ENCODE data around the gene SF1. TPM values are rescaled to one million over a fixed set of nuclear protein-coding genes. Genes with fewer than 3 reads are reported as not detected.
A peak's percentile ranks its signal among the peaks of the same experiment; 100 is the strongest.

The SF1 gene
- total and polyA plus RNA-seq, 5 experiments from 2014 or later = 87.0 to 1,057 (median 138) TPM

GRCh38 chr11:64790205-64791095 lies 12.1 kb upstream of the SF1 start:
- DNase-seq (peak in 1 of 10 donors; percentile 38), ATAC-seq (no peak)
- no peaks in the 10 kb centered on the region for H3K9me3 Mint-ChIP-seq
- no peak overlapping the region for H3K4me3 Mint-ChIP-seq
- H3K27me3 Mint-ChIP-seq = no peaks in the 10 kb centered on the region
- POLR2A ChIA-PET = interaction anchor here (2.1 to 39.5 kb wide), 4 partner anchors 11 to 39 kb away, joined by 10 to 2320 read pairs (median 48); partner anchors contain the start of genes MAP4K2, PYGM, RASGRP2 and SF1
- peak overlapping the region in 5 of 10 donors; percentile 17 to 52 (median 22) for H3K27ac Mint-ChIP-seq
- peaks cover 17 to 35% (median 29%) of the 10 kb centered on the region in 4 donors for H3K4me1 Mint-ChIP-seq
- H3K36me3 Mint-ChIP-seq = peaks cover 0 to 26% (median 1%) of the 10 kb centered on the region in 3 donors

- Mint-ChIP-seq H3K27ac (no peak overlapping the region), H3K36me3 (peaks cover 0 to 21% (median 1%) of the 10 kb centered on the region in 3 donors), H3K9me3 (no peaks in the 10 kb centered on the region), H3K4me1 (peaks cover 13 to 28% (median 25%) of the 10 kb centered on the region in 4 donors), H3K27me3 (no peaks in the 10 kb centered on the region), H3K4me3 (no peak overlapping the region)
- DNase-seq = peak in 1 of 10 donors; percentile 36
- POLR2A ChIA-PET = interaction anchor here (0.8 to 39.5 kb wide), 4 partner anchors 11 to 59 kb away, joined by 3 to 2320 read pairs (median 48); partner anchors contain the start of genes MAP4K2, PYGM, RASGRP2 and SF1
- no peak for ATAC-seq
Measured at GRCh38 chr11:64789331-64790204, 11.2 kb upstream of the SF1 start.

- peaks cover 0 to 21% (median 1%) of the 10 kb centered on the region in 3 donors for H3K36me3 Mint-ChIP-seq
- no peak overlapping the region for H3K4me3 Mint-ChIP-seq
- ATAC-seq (no peak), DNase-seq (peak in 1 of 10 donors; percentile 50)
- peak overlapping the region in 1 of 10 donors; percentile 38 for H3K27ac Mint-ChIP-seq
- H3K9me3 Mint-ChIP-seq = no peaks in the 10 kb centered on the region
- H3K4me1 Mint-ChIP-seq = peaks cover 4 to 18% (median 15%) of the 10 kb centered on the region in 4 donors
- POLR2A ChIA-PET = interaction anchor here (0.8 to 39.5 kb wide), 4 partner anchors 10 to 60 kb away, joined by 3 to 2320 read pairs (median 48); partner anchors contain the start of genes MAP4K2, PYGM, RASGRP2 and SF1
- H3K27me3 Mint-ChIP-seq = no peaks in the 10 kb centered on the region
Measured at GRCh38 chr11:64788321-64789215, 10.2 kb upstream of the SF1 start.

GRCh38 chr11:64787526-64788320 lies 9.4 kb upstream of the SF1 start:
- Mint-ChIP-seq H3K4me1 (peaks cover 2 to 12% (median 9%) of the 10 kb centered on the region in 4 donors), H3K9me3 (no peaks in the 10 kb centered on the region), H3K27me3 (no peaks in the 10 kb centered on the region), H3K27ac (peak overlapping the region in 8 of 10 donors; percentile 22 to 89 (median 81)), H3K4me3 (no peak overlapping the region), H3K36me3 (peaks cover 0 to 21% (median 1%) of the 10 kb centered on the region in 3 donors)
- DNase-seq (peak in 9 of 10 donors; percentile 41 to 81 (median 54)), ATAC-seq (peak; percentile 88 to 92)
- POLR2A ChIA-PET = interaction anchor here (3.1 to 39.5 kb wide), 3 partner anchors 9 to 37 kb away, joined by 24 to 2320 read pairs (median 73); partner anchors contain the start of genes MAP4K2, PYGM, RASGRP2 and SF1

GRCh38 chr11:64786308-64786707 lies 8.0 kb upstream of the SF1 start:
- peaks cover 2 to 19% (median 7%) of the 10 kb centered on the region in 4 donors for H3K4me1 Mint-ChIP-seq
- POLR2A ChIA-PET = interaction anchor here (0.8 to 39.5 kb wide), 6 partner anchors 7 to 89 kb away, joined by 3 to 2320 read pairs (median 6); partner anchors contain the start of genes MAP4K2, PYGM and RASGRP2
- no peaks in the 10 kb centered on the region for H3K27me3 Mint-ChIP-seq
- ATAC-seq (no peak), DNase-seq (peak in 1 of 10 donors; percentile 45)
- no peak overlapping the region for H3K4me3 Mint-ChIP-seq
- peaks cover 0 to 16% (median 1%) of the 10 kb centered on the region in 3 donors for H3K36me3 Mint-ChIP-seq
- H3K27ac Mint-ChIP-seq = peak overlapping the region in 5 of 10 donors; percentile 2 to 76 (median 37)
- no peaks in the 10 kb centered on the region for H3K9me3 Mint-ChIP-seq

DNA sequence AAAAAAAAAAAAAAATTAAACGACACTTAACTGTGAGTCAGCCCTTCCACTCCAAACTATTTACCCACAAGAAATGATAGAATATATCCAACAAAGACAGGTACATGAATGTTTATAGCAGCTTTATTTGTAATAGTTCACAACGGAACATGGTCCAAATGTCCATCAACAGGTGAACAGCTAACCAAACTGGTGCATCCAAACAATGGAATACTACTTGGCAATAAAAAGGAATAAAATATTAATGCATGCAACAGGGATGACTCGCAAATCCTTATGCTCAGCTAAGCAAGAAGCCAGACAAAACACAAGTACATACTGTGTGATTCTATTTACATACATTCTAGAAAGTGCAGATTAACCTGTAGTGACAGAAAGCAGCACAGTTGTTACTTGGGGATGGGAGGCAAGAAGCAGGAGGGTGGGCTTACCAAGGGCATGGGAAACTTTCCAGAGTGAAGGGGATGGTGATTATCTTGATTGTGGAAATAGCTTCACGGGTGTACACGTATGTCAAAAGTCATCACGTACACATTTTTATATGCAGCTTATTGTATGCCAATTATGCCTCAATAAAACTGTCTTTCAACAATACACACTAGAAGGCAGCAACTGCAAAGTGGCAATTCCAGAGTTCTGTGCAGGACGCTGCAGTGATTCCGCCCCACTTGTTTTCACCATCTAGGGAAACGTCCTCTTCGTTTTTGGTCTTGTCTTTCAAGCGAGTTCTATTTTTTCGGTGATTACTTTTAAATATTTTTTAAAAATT lies 6.7 kb upstream of the SF1 start:
- peaks cover 0 to 6% (median 1%) of the 10 kb centered on the region in 3 donors for H3K36me3 Mint-ChIP-seq
- peak overlapping the region in 6 of 10 donors; percentile 20 to 62 (median 43) for H3K27ac Mint-ChIP-seq
- H3K9me3 Mint-ChIP-seq = no peaks in the 10 kb centered on the region
- no peak overlapping the region for H3K4me3 Mint-ChIP-seq
- ATAC-seq = no peak
- peaks cover 5 to 31% (median 19%) of the 10 kb centered on the region in 4 donors for H3K4me1 Mint-ChIP-seq
- POLR2A ChIA-PET = interaction anchor here (0.6 to 39.5 kb wide), 11 partner anchors 8 to 71 kb away, joined by 3 to 2320 read pairs (median 6); partner anchors contain the start of genes MAP4K2, MEN1, PYGM and RASGRP2
- H3K27me3 Mint-ChIP-seq = no peaks in the 10 kb centered on the region
- no peak for DNase-seq

- POLR2A ChIA-PET = interaction anchor here (0.7 to 39.5 kb wide), 36 partner anchors 11 to 1922 kb away, joined by 3 to 2320 read pairs (median 8); partner anchors contain the start of genes ARL2, ATG2A, CDC42BPG and DPF2
- peak overlapping the region in 8 of 10 donors; percentile 83 to 97 (median 90) for H3K4me3 Mint-ChIP-seq
- ATAC-seq = peak in 1 of 2 donors; percentile 8
- no peak for DNase-seq
- no peaks in the 10 kb centered on the region for H3K9me3 Mint-ChIP-seq
- peaks cover 23 to 74% (median 65%) of the 10 kb centered on the region in 4 donors for H3K4me1 Mint-ChIP-seq
- H3K36me3 Mint-ChIP-seq = peaks cover 21 to 43% (median 35%) of the 10 kb centered on the region in 3 donors
- peaks cover 0 to 5% (median 0%) of the 10 kb centered on the region in 5 donors for H3K27me3 Mint-ChIP-seq
- peak overlapping the region in 9 of 10 donors; percentile 98 to 100 (median 100) for H3K27ac Mint-ChIP-seq
Measured at GRCh38 chr11:64778223-64778472, 194 bp downstream of the SF1 start.

GRCh38 chr11:64777449-64778222 lies 706 bp downstream of the SF1 start:
- POLR2A ChIA-PET = interaction anchor here (0.8 to 39.5 kb wide), 20 partner anchors 11 to 1839 kb away, joined by 3 to 2320 read pairs (median 9); partner anchors contain the start of genes ATG2A, CDC42BPG, DPF2 and EHD1
- peaks cover 0 to 5% (median 0%) of the 10 kb centered on the region in 5 donors for H3K27me3 Mint-ChIP-seq
- no peaks in the 10 kb centered on the region for H3K9me3 Mint-ChIP-seq
- peaks cover 23 to 48% (median 39%) of the 10 kb centered on the region in 3 donors for H3K36me3 Mint-ChIP-seq
- H3K27ac Mint-ChIP-seq = peak overlapping the region; percentile 80 to 97 (median 94)
- ATAC-seq (peak in 1 of 2 donors; percentile 2), DNase-seq (peak; percentile 66 to 89 (median 82))
- peak overlapping the region; percentile 88 to 97 (median 94) for H3K4me3 Mint-ChIP-seq
- H3K4me1 Mint-ChIP-seq = peaks cover 24 to 77% (median 70%) of the 10 kb centered on the region in 4 donors

- POLR2A ChIA-PET = interaction anchor here (0.8 to 39.5 kb wide), 10 partner anchors 17 to 141 kb away, joined by 3 to 2320 read pairs (median 16); partner anchors contain the start of genes CDC42BPG, EHD1, MAP4K2 and PYGM
- H3K9me3 Mint-ChIP-seq = no peaks in the 10 kb centered on the region
- H3K4me1 Mint-ChIP-seq = peaks cover 28 to 82% (median 75%) of the 10 kb centered on the region in 4 donors
- peak overlapping the region; percentile 80 to 97 (median 94) for H3K27ac Mint-ChIP-seq
- DNase-seq (peak in 1 of 10 donors; percentile 36), ATAC-seq (no peak)
- H3K36me3 Mint-ChIP-seq = peaks cover 24 to 55% (median 45%) of the 10 kb centered on the region in 3 donors
- H3K27me3 Mint-ChIP-seq = peaks cover 0 to 5% (median 0%) of the 10 kb centered on the region in 5 donors
- peak overlapping the region; percentile 88 to 97 (median 94) for H3K4me3 Mint-ChIP-seq
Measured at GRCh38 chr11:64776875-64777274, 1.5 kb downstream of the SF1 start.
